ENCODE results near the gene C1QTNF2.

- no peak for TF ChIP-seq YY1 (IDR thresholded peaks at IDR 0.05; ENCODE audit: insufficient read depth, insufficient read length)
- TF ChIP-seq ZNF274 (IDR thresholded peaks at IDR 0.05; ENCODE audit: low read depth, low read length): no peak
Measured at GRCh38 chr5:160348080-160348479, 22.3 kb downstream of the C1QTNF2 start.
